GM12801 (cell line): ENCODE measurements around the gene DMD.

Experiments used
- CTCF ChIP-seq: IDR thresholded peaks from one replicate; pipeline ENCODE4 v1.5.1; 2011; ENCODE audit warnings: control low read depth; ENCODE audit not compliant: insufficient read length; ENCODE audit errors: extremely low read depth

DMD gene

DNA sequence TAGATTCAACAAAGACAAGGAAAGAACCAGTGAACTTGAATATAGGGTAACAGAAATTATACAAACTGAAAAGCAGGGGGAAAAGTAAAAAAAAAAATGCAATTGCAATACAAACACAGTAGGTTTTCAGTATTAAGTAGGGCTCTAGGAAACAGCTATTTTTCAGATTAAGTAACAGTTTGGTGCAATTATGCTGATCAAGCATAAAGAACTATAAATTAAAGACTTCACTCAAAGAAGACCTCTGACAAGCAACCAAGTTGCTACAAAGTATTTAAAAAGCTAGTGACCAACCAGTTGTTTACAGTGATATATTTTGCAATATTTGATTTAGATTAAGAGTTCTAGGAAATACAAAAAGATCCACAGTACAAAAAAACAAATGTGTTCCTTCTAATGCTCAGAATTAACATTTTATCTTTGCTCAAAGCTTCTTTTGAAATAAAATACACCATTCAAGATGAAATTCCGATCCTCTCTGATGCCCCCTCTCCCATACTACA lies 1908.7 kb downstream of the DMD start:
- TF ChIP-seq CTCF, result no peak

GRCh38 chrX:31301941-31302340 lies 1909.4 kb downstream of the DMD start:
- no peak for TF ChIP-seq CTCF

- no peak for TF ChIP-seq CTCF
Measured at GRCh38 chrX:31301203-31301602, 1910.1 kb downstream of the DMD start.

GRCh38 chrX:31298916-31299315 lies 1912.4 kb downstream of the DMD start:
- TF ChIP-seq CTCF, result no peak

- no peak for TF ChIP-seq CTCF
Measured at GRCh38 chrX:31297881-31298280, 1913.5 kb downstream of the DMD start.

DNA sequence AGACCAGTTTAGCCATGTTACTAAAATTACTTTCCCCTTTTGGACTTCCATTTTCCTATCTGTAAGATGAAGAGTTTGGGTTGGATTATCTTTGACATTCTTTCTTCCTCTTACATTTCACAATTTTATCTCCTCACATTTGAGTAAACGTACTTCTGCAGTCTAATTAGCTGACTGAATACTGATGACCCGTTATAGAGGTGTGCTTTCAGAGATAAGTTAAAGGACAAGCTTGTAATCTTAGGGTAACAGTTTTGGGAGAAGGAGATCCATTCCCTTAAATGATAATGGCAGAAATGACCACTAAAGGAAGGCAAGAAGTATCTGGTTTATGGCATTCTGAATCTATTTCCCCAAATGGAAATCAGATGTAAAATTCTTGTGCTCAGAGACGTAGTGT lies 1916.9 kb downstream of the DMD start:
- no peak for TF ChIP-seq CTCF

- no peak for TF ChIP-seq CTCF
Measured at GRCh38 chrX:31293409-31293808, 1917.9 kb downstream of the DMD start.

DNA sequence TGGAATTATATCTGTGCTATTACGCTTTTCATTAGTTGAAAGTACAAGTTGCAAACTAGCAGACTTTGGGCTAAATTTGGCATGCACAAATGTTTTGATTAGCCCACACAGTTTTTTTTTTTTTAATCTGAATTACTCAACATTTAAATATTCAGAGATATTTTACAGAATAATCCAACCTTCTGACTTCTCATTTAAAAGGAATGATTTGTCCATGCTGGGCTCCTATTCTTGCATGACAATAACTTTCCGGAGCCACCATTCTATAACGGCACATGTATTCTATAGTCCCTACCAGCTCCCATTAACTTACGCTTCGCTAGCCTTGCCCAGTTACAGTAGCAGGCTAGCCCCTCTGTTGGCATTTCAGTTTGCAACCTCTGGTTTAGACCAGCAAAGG lies 1920.2 kb downstream of the DMD start:
- TF ChIP-seq CTCF, result no peak
